HepG2 (cell line): Measurements from ENCODE around the gene LRRC37A. TPM values are rescaled to one million over a fixed set of nuclear protein-coding genes. Genes with fewer than 3 reads are reported as not detected.

Experiments used
- FOXO1 ChIP-seq: sonication (generic); formaldehyde crosslinking; IDR thresholded peaks from 2 replicates; pipeline ENCODE4 v1.4.0; 2020; ENCODE audit warnings: missing genetic modification reagents
- GFI1 ChIP-seq: sonication (generic); formaldehyde crosslinking; IDR thresholded peaks from 2 replicates; pipeline ENCODE4 v1.5.0; 2020; ENCODE audit warnings: missing genetic modification reagents, mild to moderate bottlenecking, borderline replicate concordance
- NFATC3 ChIP-seq: sonication (generic); formaldehyde crosslinking; IDR thresholded peaks from 2 replicates; pipeline ENCODE4 v1.5.1; 2020; ENCODE audit warnings: mild to moderate bottlenecking, missing genetic modification reagents
- REPIN1 ChIP-seq: sonication (generic); formaldehyde crosslinking; IDR thresholded peaks from 2 replicates; pipeline ENCODE4 v1.8.0; 2022; ENCODE audit warnings: missing genetic modification reagents, low read depth, mild to moderate bottlenecking, borderline replicate concordance
- SP4 ChIP-seq: sonication (generic); formaldehyde crosslinking; IDR thresholded peaks from 2 replicates; pipeline ENCODE4 v1.8.1; 2023; ENCODE audit warnings: mild to moderate bottlenecking, missing genetic modification reagents
- TEAD3 ChIP-seq: optimal IDR thresholded peaks from 2 replicates; pipeline ENCODE3; 2016; ENCODE audit warnings: borderline replicate concordance
- ZNF292 ChIP-seq: sonication (generic); formaldehyde crosslinking; IDR thresholded peaks from 2 replicates; pipeline ENCODE4 v1.8.1; 2022; ENCODE audit warnings: mild to moderate bottlenecking, low read depth, missing genetic modification reagents, borderline replicate concordance
- ZNF605 ChIP-seq: sonication (generic); formaldehyde crosslinking; IDR thresholded peaks from 2 replicates; pipeline ENCODE4 v1.8.0; 2022; ENCODE audit warnings: mild to moderate bottlenecking, missing genetic modification reagents
- ZNF724P ChIP-seq: sonication (generic); formaldehyde crosslinking; IDR thresholded peaks from 2 replicates; pipeline ENCODE4 v1.8.0; 2022; ENCODE audit warnings: missing genetic modification reagents, borderline replicate concordance
- ZNF879 ChIP-seq: sonication (generic); formaldehyde crosslinking; IDR thresholded peaks from 2 replicates; pipeline ENCODE4 v1.8.1; 2023; ENCODE audit warnings: missing genetic modification reagents
- polyA plus RNA-seq, 8 experiments: library from polyadenylated mRNA; depleted of rRNA in 3 of 8; stranded (reverse) in 7 of 8; unstranded in 1 of 8; fragments of >200 nt; fragmentation: Illumina TruSeq in 4 of 8; extraction: Trizol in 4 of 8; gene quantifications; 2 replicates each; pipeline versions ENCODE4 v1.2.1 to v1.2.3, GENCODE V29; 2011 to 2016; ENCODE audit warnings: low read depth in 4 of 8, missing spikeins in 1 of 8, mixed read lengths in 1 of 8; ENCODE audit not compliant: insufficient read depth in 1 of 8
- total RNA-seq, 5 experiments: library from RNA; depleted of rRNA; stranded (reverse); fragments of >200 nt; fragmentation: Illumina TruSeq; extraction: Trizol; gene quantifications; 2 replicates each; pipeline ENCODE4 v1.2.3, GENCODE V29; 2016; ENCODE audit warnings: low read depth in 1 of 5
- TF ChIP-seq, protein P1 (sequence below): sonication (generic); formaldehyde crosslinking; IDR thresholded peaks from 2 replicates; pipeline ENCODE4 v1.4.0; 2020; ENCODE audit warnings: missing genetic modification reagents
- TF ChIP-seq, protein P2 (sequence below): sonication (generic); formaldehyde crosslinking; IDR thresholded peaks from 2 replicates; pipeline ENCODE4 v1.4.0; 2020; ENCODE audit warnings: missing genetic modification reagents, borderline replicate concordance
- TF ChIP-seq, protein P3 (sequence below): sonication (generic); formaldehyde crosslinking; IDR thresholded peaks from 2 replicates; pipeline ENCODE4 v1.4.0; 2020; ENCODE audit warnings: missing genetic modification reagents
- TF ChIP-seq, protein P4 (sequence below): sonication (generic); formaldehyde crosslinking; IDR thresholded peaks from 2 replicates; pipeline ENCODE4 v1.8.1; 2023; ENCODE audit warnings: mild to moderate bottlenecking, missing genetic modification reagents, borderline replicate concordance

LRRC37A gene
- total and polyA plus RNA-seq, 2 of the 13 experiments (the other 11 are each of a cell fraction or from before 2014, with no cell fraction given), result 0.97 to 1.3 TPM

DNA sequence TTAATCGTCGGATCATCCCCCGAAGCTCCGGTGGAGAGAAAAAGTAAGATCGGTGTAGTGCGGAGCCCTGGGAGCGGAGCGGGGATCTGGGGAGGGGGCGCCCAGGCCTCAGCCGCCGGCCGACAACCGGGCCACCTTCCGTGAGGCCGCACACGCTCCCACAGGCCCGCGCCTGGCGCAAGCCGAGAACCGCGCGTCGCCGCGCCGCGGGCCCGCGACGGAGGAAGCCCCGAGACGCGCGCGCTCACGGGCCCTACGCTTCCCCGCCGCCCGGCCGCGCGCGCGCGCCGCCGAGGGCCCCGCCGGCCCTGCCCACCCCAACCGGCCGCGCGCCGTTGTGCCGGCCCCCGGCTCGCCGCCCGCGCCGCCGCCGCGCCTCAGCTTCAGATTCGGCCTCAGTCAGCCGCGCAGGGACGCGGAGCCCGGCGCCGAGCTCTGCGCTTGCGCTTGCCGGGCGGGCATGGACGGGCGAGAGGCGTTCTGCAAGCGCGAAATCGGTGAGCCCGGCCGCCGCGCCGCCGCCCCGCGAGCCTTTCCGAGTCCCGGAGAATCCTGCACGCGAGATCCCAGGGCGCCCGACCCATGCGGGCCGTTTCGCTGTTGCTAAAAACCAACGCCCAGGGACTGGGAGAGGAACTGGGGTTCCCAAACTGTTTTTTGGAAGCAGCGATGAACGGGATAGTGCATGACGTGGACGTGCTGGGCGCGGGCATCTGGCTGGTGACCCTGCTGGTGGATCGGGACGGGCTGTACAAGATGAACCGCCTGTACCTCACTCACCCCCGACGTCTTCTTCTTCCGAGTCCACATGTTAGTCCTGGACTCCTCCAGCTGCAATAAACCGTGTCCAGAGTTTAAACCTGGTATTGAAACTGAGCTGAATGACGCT is 28.0 kb upstream of the LRRC37A start (continued):
- TF ChIP-seq ZNF292 (CRISPR knock-in tag) (0 out of 2 replicates have a peak, but pooled peaks have one; percentile 33), REPIN1 (CRISPR knock-in tag) (no peak), SP4 (CRISPR knock-in tag) (no peak), FOXO1 (CRISPR knock-in tag) (peak; percentile 19), ZNF605 (CRISPR knock-in tag) (peak; percentile 74), TEAD3 (CRISPR knock-in tag) (peak; percentile 29), ZNF879 (0 out of 2 replicates have a peak, but pooled peaks have one; percentile 14), GFI1 (CRISPR knock-in tag) (peak; percentile 50; the same call in 1 of the 2 replicates), NFATC3 (CRISPR knock-in tag) (0 out of 2 replicates have a peak, but pooled peaks have one; percentile 12), ZNF724P (CRISPR knock-in tag) (peak; percentile 47; the same call in 1 of the 2 replicates)
- TF ChIP-seq, protein P1, sequence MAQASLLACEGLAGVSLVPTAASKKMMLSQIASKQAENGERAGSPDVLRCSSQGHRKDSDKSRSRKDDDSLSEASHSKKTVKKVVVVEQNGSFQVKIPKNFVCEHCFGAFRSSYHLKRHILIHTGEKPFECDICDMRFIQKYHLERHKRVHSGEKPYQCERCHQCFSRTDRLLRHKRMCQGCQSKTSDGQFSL (CRISPR knock-in tag), result no peak
- TF ChIP-seq, protein P2, sequence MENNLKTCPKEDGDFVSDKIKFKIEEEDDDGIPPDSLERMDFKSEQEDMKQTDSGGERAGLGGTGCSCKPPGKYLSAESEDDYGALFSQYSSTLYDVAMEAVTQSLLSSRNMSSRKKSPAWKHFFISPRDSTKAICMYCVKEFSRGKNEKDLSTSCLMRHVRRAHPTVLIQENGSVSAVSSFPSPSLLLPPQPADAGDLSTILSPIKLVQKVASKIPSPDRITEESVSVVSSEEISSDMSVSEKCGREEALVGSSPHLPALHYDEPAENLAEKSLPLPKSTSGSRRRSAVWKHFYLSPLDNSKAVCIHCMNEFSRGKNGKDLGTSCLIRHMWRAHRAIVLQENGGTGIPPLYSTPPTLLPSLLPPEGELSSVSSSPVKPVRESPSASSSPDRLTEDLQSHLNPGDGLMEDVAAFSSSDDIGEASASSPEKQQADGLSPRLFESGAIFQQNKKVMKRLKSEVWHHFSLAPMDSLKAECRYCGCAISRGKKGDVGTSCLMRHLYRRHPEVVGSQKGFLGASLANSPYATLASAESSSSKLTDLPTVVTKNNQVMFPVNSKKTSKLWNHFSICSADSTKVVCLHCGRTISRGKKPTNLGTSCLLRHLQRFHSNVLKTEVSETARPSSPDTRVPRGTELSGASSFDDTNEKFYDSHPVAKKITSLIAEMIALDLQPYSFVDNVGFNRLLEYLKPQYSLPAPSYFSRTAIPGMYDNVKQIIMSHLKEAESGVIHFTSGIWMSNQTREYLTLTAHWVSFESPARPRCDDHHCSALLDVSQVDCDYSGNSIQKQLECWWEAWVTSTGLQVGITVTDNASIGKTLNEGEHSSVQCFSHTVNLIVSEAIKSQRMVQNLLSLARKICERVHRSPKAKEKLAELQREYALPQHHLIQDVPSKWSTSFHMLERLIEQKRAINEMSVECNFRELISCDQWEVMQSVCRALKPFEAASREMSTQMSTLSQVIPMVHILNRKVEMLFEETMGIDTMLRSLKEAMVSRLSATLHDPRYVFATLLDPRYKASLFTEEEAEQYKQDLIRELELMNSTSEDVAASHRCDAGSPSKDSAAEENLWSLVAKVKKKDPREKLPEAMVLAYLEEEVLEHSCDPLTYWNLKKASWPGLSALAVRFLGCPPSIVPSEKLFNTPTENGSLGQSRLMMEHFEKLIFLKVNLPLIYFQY (CRISPR knock-in tag), result peak; percentile 9; the same call in 1 of the 2 replicates
- TF ChIP-seq, protein P3, sequence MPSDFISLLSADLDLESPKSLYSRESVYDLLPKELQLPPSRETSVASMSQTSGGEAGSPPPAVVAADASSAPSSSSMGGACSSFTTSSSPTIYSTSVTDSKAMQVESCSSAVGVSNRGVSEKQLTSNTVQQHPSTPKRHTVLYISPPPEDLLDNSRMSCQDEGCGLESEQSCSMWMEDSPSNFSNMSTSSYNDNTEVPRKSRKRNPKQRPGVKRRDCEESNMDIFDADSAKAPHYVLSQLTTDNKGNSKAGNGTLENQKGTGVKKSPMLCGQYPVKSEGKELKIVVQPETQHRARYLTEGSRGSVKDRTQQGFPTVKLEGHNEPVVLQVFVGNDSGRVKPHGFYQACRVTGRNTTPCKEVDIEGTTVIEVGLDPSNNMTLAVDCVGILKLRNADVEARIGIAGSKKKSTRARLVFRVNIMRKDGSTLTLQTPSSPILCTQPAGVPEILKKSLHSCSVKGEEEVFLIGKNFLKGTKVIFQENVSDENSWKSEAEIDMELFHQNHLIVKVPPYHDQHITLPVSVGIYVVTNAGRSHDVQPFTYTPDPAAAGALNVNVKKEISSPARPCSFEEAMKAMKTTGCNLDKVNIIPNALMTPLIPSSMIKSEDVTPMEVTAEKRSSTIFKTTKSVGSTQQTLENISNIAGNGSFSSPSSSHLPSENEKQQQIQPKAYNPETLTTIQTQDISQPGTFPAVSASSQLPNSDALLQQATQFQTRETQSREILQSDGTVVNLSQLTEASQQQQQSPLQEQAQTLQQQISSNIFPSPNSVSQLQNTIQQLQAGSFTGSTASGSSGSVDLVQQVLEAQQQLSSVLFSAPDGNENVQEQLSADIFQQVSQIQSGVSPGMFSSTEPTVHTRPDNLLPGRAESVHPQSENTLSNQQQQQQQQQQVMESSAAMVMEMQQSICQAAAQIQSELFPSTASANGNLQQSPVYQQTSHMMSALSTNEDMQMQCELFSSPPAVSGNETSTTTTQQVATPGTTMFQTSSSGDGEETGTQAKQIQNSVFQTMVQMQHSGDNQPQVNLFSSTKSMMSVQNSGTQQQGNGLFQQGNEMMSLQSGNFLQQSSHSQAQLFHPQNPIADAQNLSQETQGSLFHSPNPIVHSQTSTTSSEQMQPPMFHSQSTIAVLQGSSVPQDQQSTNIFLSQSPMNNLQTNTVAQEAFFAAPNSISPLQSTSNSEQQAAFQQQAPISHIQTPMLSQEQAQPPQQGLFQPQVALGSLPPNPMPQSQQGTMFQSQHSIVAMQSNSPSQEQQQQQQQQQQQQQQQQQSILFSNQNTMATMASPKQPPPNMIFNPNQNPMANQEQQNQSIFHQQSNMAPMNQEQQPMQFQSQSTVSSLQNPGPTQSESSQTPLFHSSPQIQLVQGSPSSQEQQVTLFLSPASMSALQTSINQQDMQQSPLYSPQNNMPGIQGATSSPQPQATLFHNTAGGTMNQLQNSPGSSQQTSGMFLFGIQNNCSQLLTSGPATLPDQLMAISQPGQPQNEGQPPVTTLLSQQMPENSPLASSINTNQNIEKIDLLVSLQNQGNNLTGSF, result peak; percentile 28
- TF ChIP-seq, protein P4, sequence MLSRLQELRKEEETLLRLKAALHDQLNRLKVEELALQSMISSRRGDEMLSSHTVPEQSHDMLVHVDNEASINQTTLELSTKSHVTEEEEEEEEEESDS, result peak; percentile 81; the same call in 1 of the 2 replicates
